Sigmoid colon (tissue), 7 donors: ENCODE data around the gene MRTFA. TPM values are rescaled to one million over a fixed set of nuclear protein-coding genes. Genes with fewer than 3 reads are reported as not detected.

ENCODE experiments used
- DNase-seq: peaks from one replicate; pipeline ENCODE4 v3.0.0-alpha.2; 2019
- H3K27ac ChIP-seq, 4 donors: fragments of 200-600 bp; sonication (generic); one replicate each; pipeline ENCODE4 v1.5.1; 2016 to 2019; ENCODE audit warnings: mild to moderate bottlenecking in 1 of 4
- H3K27me3 ChIP-seq, 3 donors: fragments of 200-600 bp; sonication (generic); one replicate each; pipeline ENCODE4 v1.5.1; 2019; ENCODE audit warnings: mild to moderate bottlenecking in 1 of 3
- H3K36me3 ChIP-seq, 4 donors: fragments of 200-600 bp; sonication (generic); one replicate each; pipeline ENCODE4 v1.5.1; 2016 to 2019
- H3K4me1 ChIP-seq, 4 donors: fragments of 200-600 bp; sonication (generic); one replicate each; pipeline ENCODE4 v1.5.1; 2017 to 2019
- H3K4me3 ChIP-seq, 4 donors: fragments of 200-600 bp; sonication (generic); one replicate each; pipeline ENCODE4 v1.5.1; 2017 to 2019; ENCODE audit warnings: mild to moderate bottlenecking in 2 of 4, moderate library complexity in 1 of 4
- H3K9me3 ChIP-seq, 4 donors: fragments of 200-600 bp in 3 of 4; sonication (generic) in 3 of 4; one replicate each; pipeline versions ENCODE4 v1.5.1 to v1.6.1; 2013 to 2019
- EP300 ChIP-seq, 4 donors: sonication (generic); formaldehyde crosslinking; IDR thresholded peaks; one replicate each; pipeline ENCODE4 v1.6.1; 2017; ENCODE audit warnings: antibody characterized with exemption in 4 of 4
- POLR2A ChIP-seq, 2 donors: fragments of 450-650 bp; IDR thresholded peaks; one replicate each; pipeline ENCODE4 v1.6.1; 2016; ENCODE audit warnings: antibody characterized with exemption in 2 of 2, mild to moderate bottlenecking in 2 of 2, moderate library complexity in 2 of 2
- POLR2AphosphoS5 ChIP-seq, 4 donors: sonication (generic); formaldehyde crosslinking; IDR thresholded peaks; one replicate each; pipeline ENCODE4 v1.6.1; 2017; ENCODE audit warnings: antibody characterized with exemption in 4 of 4
- WGBS, 2 donors: extraction: QIAGEN DNeasy Blood & Tissue Kit; methylation state at CpG; one replicate each; pipeline ENCODE4 v1.1.7; 2013; 5-methylcytosine and 5-hydroxymethylcytosine counted together
- intact Hi-C: fragments of 100-400 bp; cut with DNase I; formaldehyde crosslinking; loops from one replicate; pipeline ENCODE4 v1.15.1; 2023
- polyA plus RNA-seq, 3 donors: library from polyadenylated mRNA; stranded (reverse); fragments of 200-250 nt; gene quantifications; one replicate each; pipeline ENCODE4 v1.2.3, GENCODE V29; 2013
- total RNA-seq, 4 donors: library from RNA; depleted of rRNA; stranded (reverse); fragments of >200 nt; gene quantifications; one replicate each; pipeline ENCODE4 v1.1.0, GENCODE V29; 2016
- TF ChIP-seq, protein P1 (sequence below), 4 experiments: fragments of 450-650 bp in 3 of 4; fragments of 200-600 bp in 1 of 4; IDR thresholded peaks; one replicate each; pipeline ENCODE4 v1.5.1; 2016 to 2019; ENCODE audit warnings: antibody characterized with exemption in 4 of 4, mild to moderate bottlenecking in 3 of 4, moderate library complexity in 2 of 4
- donor health status: healthy with polysubstance abuse.
- donor health status: Bipolar disorder and iron deficiency.
- donor health status: healthy.

MRTFA gene
- total and polyA plus RNA-seq, 7 donors: 10.8 to 104 (median 29.2) TPM

DNA sequence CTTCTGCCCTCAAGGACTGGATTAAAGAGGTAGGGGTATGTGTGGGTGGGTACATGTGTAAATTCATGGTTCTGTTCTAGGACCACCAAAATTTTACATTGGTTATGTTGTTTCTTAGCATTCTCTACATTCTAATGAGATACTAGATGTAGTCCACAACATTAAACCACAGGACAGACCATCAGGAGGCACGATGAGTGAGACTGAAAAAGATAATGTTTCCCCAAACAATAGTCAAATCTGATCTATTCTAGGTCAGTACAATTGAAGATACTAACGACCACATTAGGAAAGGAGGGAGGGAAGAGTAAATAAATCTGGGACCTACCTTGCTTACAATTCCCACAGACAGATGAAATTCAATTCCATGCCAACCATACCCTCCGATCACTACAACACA, 42.2 kb downstream of the MRTFA start:
- Histone ChIP-seq H3K4me3 (no peak overlapping the region), H3K4me1 (peaks cover 0 to 66% (median 47%) of the 10 kb centered on the region in 4 donors), H3K36me3 (no peaks in the 10 kb centered on the region), H3K27ac (no peak overlapping the region), H3K9me3 (no peaks in the 10 kb centered on the region), H3K27me3 (no peaks in the 10 kb centered on the region)
- no peak for DNase-seq
- TF ChIP-seq POLR2AphosphoS5 (IDR thresholded peaks at IDR 0.05): no peak
- intact Hi-C loops: no loop called here
- 72 to 79% methylated on average over 3 of the region's 3 CpGs for WGBS, 2 donors

DNA sequence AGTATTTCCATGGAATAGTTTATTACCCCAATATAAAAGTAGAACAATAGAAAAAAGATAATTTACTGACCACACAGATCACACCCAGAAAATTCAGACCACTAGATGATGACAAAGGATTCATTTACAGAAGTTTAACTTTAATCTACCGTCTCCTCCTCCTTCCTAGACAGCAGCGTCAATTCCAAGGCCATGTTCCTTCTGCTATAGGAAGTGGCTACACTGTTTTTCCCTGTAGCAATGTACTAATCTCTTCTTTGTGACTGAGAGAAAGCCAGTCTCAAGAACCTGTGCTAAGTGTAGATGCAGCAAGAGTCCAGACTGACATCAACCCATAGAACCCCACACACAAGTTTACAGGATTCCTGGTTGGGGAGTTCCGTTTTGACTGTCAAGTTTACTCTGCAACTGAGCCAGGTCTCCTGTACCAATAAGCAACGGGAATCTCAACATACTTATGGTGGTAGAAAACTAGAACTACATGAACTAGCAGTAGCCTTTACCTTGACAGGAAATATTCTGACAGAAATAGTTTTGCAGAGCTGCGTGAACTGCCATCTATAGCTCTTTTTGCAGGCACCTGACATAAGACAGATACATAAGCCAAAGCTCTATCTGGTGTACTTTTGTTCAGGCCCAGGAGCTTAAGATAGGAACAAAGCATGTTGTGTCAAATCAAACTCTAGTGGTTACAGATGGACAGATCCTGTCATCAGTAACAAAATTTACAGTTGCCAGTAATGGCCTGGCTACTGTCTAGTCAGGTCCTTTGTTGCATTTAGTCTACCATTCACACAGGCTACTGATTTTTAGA, 42.9 kb downstream of the MRTFA start:
- WGBS, 2 donors: 30 to 55% methylated on average over 5 of the region's 5 CpGs
- intact Hi-C loops: no loop called here

DNA sequence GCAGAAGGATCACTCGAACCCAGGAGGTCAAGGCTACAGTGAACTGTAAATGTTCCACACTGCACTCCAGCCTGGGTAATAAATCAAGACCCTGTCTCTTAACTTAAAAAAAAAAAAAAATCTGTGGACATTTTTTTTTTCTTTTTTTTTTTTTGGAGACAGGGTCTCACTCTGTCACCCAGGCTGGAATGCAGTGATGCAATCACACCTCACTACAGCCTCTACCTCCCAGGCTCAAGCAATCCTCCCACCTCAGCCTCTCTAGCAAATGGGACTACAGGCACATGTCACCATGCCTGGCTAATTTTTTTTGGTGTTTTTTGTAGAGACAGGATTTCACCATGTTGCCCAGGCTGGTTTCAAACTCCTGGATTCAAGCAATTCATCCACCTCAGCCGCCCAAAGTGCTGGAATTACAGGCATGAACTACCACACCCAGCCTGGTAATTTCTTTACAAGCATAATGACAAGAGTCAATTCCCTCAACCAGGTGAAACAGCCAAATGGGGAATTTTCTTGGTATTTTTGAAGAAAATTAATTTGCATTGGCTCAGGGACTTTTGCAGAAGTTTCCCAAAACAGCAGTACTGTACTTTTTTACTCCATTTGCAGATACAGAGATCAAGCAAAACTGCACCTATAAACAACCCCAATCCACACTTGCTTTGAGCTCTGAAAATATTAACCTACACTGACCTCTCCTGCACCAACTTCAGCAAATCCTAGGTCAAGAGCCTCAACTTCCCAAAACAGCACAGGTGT, 44.0 kb downstream of the MRTFA start:
- H3K27ac ChIP-seq: no peak overlapping the region

More for the DNA sequence above, 42.9 kb downstream of the MRTFA start:
- H3K4me1 ChIP-seq: peaks cover 0 to 65% (median 47%) of the 10 kb centered on the region in 4 donors
- DNase-seq: no peak
- H3K27me3 ChIP-seq: no peaks in the 10 kb centered on the region
- H3K27ac ChIP-seq: no peak overlapping the region
- no peaks in the 10 kb centered on the region for H3K9me3 ChIP-seq
- TF ChIP-seq POLR2A (IDR thresholded peaks at IDR 0.05) (no peak), POLR2AphosphoS5 (IDR thresholded peaks at IDR 0.05) (no peak), EP300 (IDR thresholded peaks at IDR 0.05) (no peak)
- TF ChIP-seq, protein P1, sequence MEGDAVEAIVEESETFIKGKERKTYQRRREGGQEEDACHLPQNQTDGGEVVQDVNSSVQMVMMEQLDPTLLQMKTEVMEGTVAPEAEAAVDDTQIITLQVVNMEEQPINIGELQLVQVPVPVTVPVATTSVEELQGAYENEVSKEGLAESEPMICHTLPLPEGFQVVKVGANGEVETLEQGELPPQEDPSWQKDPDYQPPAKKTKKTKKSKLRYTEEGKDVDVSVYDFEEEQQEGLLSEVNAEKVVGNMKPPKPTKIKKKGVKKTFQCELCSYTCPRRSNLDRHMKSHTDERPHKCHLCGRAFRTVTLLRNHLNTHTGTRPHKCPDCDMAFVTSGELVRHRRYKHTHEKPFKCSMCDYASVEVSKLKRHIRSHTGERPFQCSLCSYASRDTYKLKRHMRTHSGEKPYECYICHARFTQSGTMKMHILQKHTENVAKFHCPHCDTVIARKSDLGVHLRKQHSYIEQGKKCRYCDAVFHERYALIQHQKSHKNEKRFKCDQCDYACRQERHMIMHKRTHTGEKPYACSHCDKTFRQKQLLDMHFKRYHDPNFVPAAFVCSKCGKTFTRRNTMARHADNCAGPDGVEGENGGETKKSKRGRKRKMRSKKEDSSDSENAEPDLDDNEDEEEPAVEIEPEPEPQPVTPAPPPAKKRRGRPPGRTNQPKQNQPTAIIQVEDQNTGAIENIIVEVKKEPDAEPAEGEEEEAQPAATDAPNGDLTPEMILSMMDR (IDR thresholded peaks at IDR 0.05): no peak
- H3K36me3 ChIP-seq: no peaks in the 10 kb centered on the region
- H3K4me3 ChIP-seq: no peak overlapping the region

DNA sequence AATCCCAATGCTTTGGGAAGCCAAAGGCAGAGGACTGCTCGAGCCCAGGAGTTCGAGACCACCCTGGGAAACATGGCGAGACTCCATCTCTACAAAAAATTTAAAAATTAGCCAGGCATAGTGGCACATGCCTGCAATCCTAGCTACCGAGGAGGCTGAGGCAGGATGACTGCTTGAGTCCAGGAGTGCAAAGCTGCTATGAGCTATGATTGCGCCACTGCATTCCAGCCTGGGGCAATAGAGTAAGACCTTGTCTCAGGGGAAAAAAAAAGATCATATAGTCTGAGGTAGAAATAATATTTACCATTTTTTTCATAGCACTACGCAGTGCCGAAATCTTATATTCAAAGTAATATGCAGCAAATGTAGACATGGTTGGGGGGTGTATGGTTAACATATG, 47.8 kb downstream of the MRTFA start:
- no peaks in the 10 kb centered on the region for H3K36me3 ChIP-seq
- no peaks in the 10 kb centered on the region for H3K27me3 ChIP-seq
- intact Hi-C loops: no loop called here
- H3K4me1 ChIP-seq: peaks cover 0 to 25% (median 8%) of the 10 kb centered on the region in 4 donors
- H3K27ac ChIP-seq: no peak overlapping the region
- no peak overlapping the region for H3K4me3 ChIP-seq
- no peak for DNase-seq
- WGBS, 2 donors: 97% methylated on average over 7 of the region's 7 CpGs
- H3K9me3 ChIP-seq: no peaks in the 10 kb centered on the region
- TF ChIP-seq POLR2AphosphoS5 (IDR thresholded peaks at IDR 0.05) (no peak), POLR2A (IDR thresholded peaks at IDR 0.05) (no peak), EP300 (IDR thresholded peaks at IDR 0.05) (no peak)
- TF ChIP-seq, protein P1 (IDR thresholded peaks at IDR 0.05): no peak

More for the DNA sequence above, 44.0 kb downstream of the MRTFA start:
- DNase-seq: no peak
- Histone ChIP-seq H3K27me3 (no peaks in the 10 kb centered on the region), H3K4me1 (peaks cover 0 to 56% (median 36%) of the 10 kb centered on the region in 4 donors), H3K4me3 (no peak overlapping the region), H3K9me3 (no peaks in the 10 kb centered on the region), H3K36me3 (no peaks in the 10 kb centered on the region)
- TF ChIP-seq POLR2AphosphoS5 (IDR thresholded peaks at IDR 0.05) (no peak), EP300 (IDR thresholded peaks at IDR 0.05) (no peak), POLR2A (IDR thresholded peaks at IDR 0.05) (no peak)
- TF ChIP-seq, protein P1 (IDR thresholded peaks at IDR 0.05): no peak
- intact Hi-C loops: no loop called here
- WGBS, 2 donors: 54 to 75% methylated on average over 2 of the region's 2 CpGs

DNA sequence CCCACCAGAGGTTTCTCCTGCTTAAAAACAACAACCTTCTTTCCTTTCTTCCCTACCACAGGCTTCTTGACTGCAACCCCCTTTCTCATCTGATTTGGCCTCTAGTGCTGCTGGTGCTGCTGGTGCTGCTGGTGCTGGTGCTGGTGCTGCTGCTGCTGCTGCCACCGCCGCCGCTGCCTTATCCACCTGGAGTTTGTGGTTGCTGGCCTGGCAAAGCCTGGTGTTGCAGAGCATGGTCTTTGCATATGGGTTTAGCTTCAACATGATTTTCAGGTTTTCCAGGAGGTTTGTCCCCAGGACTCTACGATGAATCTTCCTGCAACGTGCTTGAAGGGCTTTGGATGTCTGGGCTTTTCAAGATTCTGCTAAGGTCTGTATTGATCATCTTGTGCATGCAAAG, 49.7 kb downstream of the MRTFA start:
- intact Hi-C loops: no loop called here
- H3K4me1 ChIP-seq: peaks cover 0 to 13% (median 0%) of the 10 kb centered on the region in 4 donors
- DNase-seq: no peak
- no peak overlapping the region for H3K4me3 ChIP-seq
- H3K36me3 ChIP-seq: no peaks in the 10 kb centered on the region
- H3K9me3 ChIP-seq: no peaks in the 10 kb centered on the region
- no peak overlapping the region for H3K27ac ChIP-seq
- WGBS, 2 donors: 97 to 98% methylated on average over 5 of the region's 5 CpGs
- H3K27me3 ChIP-seq: no peaks in the 10 kb centered on the region
- TF ChIP-seq, protein P1 (IDR thresholded peaks at IDR 0.05): no peak
- TF ChIP-seq POLR2A (IDR thresholded peaks at IDR 0.05): no peak
- TF ChIP-seq POLR2AphosphoS5 (IDR thresholded peaks at IDR 0.05): no peak
- TF ChIP-seq EP300 (IDR thresholded peaks at IDR 0.05): no peak
